ENCODE results near the gene SDK1. TPM values are rescaled to one million over a fixed set of nuclear protein-coding genes. Genes with fewer than 3 reads are reported as not detected.

SDK1 gene
- total RNA-seq, 1 donor from 2014 or later: 2.5 TPM

DNA sequence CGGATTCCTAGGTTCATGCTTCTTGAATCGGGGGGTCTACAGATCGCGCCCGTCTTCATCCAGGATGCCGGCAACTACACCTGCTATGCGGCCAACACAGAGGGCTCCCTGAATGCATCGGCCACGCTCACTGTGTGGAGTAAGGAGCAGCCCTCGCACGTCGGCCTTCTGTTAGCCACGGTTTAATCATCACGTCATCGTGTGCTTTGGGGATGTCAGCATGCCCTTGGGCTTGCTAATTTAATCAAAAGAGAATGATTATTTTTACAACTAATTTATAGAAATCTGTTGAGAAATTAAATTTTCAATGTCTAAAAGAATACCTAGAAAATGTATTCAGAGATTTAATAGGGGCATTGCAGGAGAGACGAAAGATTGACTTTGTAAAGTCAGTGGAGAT, 668.2 kb downstream of the SDK1 start:
- intact Hi-C loops (cut with micrococcal nuclease): no loop called here
- ATAC-seq (no peak), DNase-seq (no peak)

DNA sequence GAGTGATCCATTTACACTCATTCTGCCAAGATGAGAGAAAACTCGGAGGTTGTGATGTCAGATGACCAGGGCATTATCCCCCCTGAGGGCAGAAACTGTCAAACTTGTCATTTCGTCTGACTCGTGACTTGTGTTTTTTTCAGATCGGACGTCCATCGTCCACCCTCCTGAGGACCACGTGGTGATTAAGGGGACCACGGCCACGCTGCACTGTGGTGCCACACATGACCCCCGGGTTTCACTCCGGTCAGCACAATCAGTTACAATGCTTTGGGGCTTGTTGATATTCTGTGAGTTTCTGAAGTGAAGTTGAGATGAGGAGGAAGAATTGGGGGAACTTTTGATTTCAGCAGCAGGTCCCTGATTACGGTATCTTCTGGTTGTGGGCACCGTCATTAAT, 670.3 kb downstream of the SDK1 start:
- no peak for ATAC-seq
- intact Hi-C loops (cut with micrococcal nuclease): no loop called here
- DNase-seq: no peak

DNA sequence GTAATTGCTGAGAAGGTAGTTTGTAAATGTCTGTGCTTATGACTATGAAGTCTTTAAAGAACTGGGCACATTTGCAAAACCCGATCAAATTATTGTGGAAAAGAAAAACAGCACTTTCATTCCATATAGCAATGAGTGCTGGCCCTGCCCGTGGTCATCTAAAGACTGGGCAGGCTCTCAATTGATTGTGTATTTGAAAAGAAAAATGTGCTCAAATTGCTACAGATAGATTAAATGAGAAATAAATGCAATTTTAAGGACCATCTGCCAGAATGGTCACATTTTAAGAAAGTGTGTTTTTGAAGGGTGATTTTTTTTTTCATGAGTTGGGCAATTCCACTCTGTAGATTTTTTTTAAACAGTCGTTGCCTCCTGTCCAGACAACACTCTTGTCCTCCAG, 672.2 kb downstream of the SDK1 start:
- intact Hi-C loops (cut with micrococcal nuclease): no loop called here
- ATAC-seq (no peak), DNase-seq (no peak)

DNA sequence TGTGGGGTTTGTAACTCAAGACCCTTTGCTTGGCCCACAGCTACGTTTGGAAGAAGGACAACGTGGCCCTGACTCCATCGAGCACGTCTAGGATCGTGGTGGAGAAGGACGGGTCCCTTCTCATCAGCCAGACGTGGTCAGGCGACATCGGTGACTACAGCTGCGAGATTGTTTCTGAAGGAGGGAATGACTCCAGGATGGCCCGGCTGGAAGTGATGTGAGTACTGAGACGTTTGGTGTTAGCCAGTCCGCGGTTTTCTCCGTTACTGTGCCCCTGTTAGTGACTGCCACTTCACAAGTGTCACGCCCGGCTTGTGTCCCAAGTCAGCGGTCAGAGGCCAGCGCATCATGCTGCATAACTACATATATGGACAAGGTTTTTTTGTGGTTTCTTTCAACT, 673.3 kb downstream of the SDK1 start:
- ATAC-seq (no peak), DNase-seq (no peak)
- intact Hi-C loops (cut with micrococcal nuclease): no loop called here

DNA sequence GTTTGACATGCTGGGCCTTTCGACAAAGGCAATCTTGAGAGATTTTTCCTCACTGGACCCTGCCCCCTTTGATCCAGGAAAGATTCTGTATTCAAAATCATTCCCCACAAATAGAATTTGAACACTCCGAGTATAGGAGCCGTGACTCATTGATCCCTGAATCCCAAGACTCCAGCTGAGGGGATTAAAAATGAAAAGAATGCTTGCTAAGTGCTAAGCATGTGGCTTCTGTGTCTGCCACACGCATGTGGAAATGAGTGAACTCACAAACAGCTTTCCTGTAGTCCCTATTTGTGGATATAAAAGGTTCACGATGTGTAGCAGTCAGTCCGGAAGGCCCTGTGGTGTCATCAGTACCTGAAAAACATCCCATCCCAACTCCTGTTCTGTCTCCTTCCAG, 674.3 kb downstream of the SDK1 start:
- DNase-seq: no peak
- intact Hi-C loops (cut with micrococcal nuclease): no loop called here
- no peak for ATAC-seq

DNA sequence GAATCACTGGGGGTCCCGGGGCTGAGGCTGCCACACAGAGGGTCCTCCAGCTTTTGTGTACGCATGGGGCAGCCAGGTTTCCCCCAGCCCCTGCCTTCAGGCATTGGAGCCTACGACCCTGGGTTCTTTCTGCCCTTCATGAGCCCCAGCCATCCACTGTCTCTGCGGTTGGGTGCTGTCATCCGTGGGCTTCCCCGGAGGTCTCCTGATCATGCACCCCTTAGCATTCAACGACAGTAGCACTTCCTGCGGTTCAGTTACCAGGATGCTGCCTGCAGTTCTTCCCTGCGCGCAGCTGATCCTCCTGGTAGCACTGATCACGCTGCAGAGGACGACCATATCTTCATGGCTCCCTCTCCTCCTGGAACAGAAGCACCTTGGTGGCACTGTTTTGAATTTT, 676.3 kb downstream of the SDK1 start:
- intact Hi-C loops (cut with micrococcal nuclease): no loop called here
- ATAC-seq: no peak
- DNase-seq: no peak

DNA sequence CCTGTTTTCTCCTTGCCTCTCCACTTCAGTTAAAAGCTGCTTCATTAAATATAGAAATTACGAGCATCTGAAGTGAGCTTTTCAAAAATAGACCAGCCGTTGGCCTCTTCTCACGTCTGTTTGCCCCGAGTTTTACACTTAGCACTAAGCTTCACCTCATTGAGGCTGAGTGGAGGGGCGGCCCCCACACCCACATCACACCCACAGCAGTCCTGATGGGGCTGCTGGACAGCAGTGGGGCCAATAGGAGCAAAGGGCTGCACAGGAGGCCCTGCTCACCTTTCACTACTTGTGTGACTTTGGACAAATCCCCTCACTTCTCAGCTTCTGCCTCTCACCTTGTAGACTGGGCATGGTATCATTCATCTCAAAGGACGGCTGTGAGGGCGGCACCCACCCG, 677.8 kb downstream of the SDK1 start:
- intact Hi-C loops (cut with micrococcal nuclease): no loop called here
- no peak for ATAC-seq
- no peak for DNase-seq

DNA sequence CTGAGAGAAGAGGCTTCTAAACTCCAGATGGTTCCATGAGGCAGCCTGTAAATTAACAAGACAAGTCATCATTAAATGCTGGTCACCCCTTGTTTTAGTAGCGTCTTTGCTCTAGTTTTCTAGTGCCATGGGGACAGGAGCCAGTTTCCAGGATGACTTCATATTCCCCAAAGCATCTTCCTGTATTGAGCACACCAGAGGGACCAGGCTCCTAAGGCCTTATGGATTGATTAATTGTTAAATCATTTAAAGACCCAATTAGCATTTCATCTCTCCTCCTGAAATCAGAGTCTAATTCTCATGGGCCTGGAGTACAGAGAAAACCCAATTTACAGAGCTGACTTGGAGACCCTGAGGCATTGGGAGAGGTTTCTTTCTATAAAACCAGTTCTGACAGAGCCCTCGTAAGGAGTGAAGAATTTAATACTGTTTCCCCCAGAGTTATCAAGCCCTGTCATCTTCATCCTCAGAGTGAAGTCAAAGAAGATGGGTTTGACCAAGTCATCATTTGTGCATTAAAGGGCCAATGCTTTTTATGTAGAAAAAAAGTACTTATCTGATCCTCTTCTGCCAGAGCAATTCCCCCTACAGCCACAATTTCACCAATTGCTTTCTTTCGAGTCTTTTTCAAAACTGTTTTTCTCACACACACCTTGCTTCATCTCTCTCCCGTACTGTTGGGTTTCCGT, 678.7 kb downstream of the SDK1 start:
- intact Hi-C loops (cut with micrococcal nuclease): no loop called here
- DNase-seq: no peak
- ATAC-seq: no peak

DNA sequence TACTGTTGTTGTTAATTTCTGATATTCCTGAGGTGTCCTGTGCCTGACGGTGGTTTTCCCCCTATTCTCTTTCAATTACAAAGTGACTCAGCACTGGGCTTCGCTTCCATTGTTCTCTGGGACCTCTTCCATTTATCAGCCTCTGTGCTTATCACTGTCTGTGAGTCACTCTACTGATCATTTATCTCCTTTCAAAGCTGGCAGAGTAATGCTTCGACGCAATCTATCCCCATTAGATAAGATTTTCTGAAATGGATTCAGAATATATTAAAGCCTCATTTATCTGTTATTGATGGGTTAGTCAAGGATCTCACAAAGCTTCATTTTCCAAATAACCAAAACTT, 679.2 kb downstream of the SDK1 start:
- intact Hi-C loops (cut with micrococcal nuclease): no loop called here
- no peak for ATAC-seq
- DNase-seq: no peak

DNA sequence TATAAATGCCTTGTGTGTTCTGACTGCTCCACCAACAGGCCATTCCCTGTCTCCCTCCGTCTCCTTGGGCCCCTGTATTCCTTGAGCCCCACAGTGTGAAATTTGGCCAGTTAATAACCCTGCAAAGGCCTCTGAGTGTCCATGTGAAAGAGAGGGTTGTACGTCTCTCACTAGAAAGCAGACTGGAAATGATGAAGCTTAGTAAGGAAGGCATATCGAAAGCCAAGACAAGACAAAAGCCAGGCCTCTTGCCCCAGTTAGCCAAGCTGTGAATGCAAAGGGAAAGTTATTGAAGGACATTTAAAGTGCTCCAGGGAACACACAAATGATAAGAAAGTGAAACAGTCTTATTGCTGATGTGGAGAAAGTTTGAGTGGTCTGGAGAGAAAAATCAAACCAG, 680.2 kb downstream of the SDK1 start:
- no peak for ATAC-seq
- DNase-seq: no peak
- intact Hi-C loops (cut with micrococcal nuclease): no loop called here

DNA sequence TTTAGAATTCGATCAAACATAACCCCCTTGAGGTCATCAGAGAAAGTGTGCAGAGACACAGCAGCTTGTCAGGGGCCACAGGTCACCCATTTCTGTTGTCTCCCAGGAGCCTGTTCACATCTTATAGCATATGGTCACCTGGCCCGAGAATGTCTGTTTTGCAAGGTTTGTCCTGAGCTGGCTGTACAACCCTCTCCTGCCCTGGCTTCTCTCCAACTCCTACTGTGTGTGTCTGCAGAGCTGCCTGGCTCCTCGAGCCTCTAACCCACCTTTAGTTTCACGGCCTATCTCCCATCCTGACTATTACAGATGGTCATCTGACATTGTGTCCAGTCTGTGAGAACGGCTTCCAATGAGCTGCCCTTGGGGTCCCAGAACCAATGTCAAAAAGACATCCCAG, 683.4 kb downstream of the SDK1 start:
- ATAC-seq: no peak
- intact Hi-C loops (cut with micrococcal nuclease): no loop called here
- no peak for DNase-seq

DNA sequence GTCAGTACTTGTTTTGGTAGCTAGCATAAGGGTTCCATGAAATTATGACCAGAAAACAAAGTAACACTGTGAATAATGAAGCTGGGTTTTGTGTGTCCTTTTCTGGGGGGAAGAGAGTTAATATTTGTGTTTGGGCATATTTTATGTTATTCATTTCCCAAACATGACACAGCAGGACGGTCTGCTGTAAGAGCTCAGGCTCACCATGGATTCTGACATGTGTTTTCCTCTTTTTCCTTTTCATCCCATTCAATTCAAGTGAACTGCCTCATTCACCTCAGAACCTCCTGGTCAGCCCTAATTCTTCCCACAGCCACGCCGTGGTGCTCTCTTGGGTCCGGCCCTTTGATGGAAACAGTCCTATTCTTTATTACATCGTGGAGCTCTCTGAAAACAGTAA, 685.9 kb downstream of the SDK1 start:
- ATAC-seq: no peak
- intact Hi-C loops (cut with micrococcal nuclease): no loop called here
- no peak for DNase-seq

DNA sequence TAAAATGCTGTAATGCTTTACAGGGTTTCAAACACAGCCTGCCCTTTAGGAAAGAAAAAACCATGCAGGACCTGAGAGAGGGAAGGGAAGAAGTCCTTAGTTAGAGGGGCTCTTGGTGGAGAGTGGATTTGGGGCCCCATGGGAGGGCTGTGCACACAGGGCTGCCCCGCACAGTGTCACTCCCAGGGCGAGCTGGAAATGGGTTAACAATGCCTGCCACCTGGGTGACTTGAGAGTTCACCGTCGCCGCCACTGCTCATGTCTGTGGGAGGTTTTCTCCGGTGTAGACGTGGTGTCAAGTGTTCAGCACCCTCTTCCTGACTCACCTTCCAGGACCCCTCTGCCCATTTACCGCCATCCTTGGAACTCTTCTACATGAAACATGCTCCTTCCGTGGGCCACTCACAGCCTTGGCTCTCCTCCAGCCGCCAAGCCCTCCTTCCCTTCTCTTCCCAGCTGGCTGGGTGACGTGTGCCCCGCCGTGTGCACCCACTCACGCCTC, 686.4 kb downstream of the SDK1 start:
- no peak for ATAC-seq
- intact Hi-C loops (cut with micrococcal nuclease): no loop called here
- DNase-seq: no peak

DNA sequence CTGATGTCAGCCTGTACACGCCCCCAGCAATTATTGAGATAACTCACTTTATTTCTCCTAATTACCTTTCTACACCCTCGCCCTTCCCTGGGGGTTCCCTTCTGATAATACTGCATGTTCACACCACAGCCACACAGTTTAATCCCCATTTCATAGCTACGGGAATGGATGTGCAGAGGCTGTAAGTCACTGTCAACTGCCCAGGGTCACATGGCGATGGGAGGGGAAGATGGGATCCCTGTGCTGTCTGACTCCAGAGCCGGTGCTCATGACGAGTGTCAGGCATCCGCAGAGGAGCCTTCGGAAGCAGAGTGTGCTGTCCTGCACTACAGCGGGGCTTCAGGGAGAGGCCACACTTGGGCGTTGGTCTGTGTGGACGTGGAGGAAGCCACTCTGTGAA, 688.7 kb downstream of the SDK1 start:
- intact Hi-C loops (cut with micrococcal nuclease): no loop called here
- ATAC-seq: no peak

DNA sequence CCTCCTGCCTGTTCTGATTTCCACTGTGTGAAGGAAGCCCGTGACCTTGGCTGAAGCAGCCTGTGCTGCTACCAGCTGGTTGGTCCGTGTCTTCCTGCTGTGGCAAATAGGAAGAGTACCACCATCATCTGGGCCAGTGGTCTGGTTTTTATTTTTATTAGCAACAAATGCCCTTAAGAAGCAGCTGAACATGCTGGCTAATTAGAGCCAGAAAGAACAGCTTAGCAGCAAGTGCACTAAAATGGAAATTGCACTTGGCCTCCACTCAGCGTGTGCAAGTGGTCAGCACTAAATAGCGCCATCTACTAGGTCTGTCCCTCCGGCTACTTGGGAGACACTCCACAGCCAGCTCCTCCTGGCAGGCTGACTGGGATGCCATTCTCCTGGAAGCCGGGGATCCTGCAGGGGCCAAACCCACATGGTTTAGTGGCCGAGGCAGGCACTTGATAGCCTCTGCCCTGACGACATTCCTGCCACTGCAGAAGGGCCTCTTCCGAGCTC, 690.7 kb downstream of the SDK1 start:
- intact Hi-C loops (cut with micrococcal nuclease): no loop called here
- DNase-seq (no peak), ATAC-seq (no peak)

More for the DNA sequence above, 688.7 kb downstream of the SDK1 start:
- no peak for DNase-seq

DNA sequence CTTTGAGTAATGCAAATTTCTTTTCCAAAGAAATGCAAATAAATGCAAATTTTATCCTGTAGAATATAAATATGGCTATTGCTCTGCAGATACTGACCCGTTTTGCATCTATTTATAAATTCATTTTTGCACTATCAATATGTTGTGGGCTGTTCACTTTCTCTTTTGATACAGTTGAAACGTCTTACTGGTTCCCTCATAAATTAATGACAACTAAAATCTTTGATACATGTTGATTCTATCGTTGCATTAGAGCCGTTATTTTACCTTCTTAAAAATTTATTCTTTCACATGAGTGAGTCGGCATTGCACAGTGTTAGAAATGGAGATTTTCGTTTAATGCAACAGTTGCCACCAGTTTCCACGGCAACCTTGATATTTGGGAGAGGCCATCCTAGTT, 691.8 kb downstream of the SDK1 start:
- DNase-seq (no peak), ATAC-seq (no peak)
- intact Hi-C loops (cut with micrococcal nuclease): no loop called here

DNA sequence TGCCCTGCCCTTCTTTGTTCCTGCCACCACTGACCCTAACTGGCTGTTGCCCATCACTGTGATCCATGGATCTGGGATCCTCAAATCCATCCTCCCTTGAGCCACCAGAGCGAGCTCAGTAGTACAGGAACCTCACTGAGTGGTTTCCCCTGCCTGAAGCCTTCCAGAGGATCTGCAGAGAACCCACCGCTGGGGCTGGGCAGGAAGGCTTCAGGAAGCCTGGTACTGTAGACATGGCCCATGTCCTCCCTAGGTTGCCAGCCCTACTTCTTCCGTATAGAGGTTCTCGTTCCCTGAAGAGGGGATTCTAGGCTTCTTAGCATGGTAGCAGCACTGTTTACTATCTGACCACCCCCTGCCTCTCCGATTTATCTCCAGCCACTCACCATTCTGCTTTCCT, 693.7 kb downstream of the SDK1 start:
- intact Hi-C loops (cut with micrococcal nuclease): no loop called here
- DNase-seq (no peak), ATAC-seq (no peak)

DNA sequence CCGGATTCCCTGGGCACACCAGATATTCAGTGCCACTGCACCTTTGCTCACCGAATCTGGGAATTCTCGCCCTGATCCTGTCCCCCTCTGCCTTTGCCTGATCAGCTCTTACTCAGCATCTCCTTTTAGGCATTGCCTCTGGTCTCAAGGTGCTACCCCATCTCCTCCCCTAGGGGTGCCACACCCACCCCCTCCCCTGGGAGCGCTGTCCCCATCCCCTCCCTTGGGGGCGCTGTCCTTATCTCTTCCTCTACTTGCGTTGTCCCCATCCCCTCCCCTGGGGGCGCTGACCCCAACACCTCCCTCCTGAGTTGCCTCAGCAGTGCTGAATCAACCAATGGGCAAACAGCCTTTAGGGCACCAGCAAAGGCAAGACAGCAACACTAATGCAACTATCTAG, 694.1 kb downstream of the SDK1 start:
- DNase-seq (no peak), ATAC-seq (no peak)
- intact Hi-C loops (cut with micrococcal nuclease): no loop called here

DNA sequence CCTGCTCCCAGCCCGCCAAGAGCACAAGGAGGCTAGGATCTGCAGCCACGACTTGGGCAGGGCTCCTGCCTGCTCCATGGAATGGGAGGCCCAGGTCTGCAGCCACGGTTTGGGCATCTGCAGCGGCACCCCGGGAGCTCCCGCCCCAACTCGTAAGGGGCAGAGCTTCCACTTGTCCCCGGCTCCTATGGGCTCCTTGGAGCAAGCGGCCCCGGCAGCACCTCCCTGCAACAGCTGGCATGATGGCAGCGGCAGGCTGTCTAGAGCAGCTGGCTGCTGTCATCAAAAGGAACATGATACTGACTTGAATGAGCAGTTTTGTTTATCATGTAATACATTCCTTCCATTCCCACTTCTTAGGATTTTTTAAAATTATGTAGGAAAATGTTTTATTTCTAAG, 697.0 kb downstream of the SDK1 start:
- intact Hi-C loops (cut with micrococcal nuclease): no loop called here
- no peak for ATAC-seq
- no peak for DNase-seq

DNA sequence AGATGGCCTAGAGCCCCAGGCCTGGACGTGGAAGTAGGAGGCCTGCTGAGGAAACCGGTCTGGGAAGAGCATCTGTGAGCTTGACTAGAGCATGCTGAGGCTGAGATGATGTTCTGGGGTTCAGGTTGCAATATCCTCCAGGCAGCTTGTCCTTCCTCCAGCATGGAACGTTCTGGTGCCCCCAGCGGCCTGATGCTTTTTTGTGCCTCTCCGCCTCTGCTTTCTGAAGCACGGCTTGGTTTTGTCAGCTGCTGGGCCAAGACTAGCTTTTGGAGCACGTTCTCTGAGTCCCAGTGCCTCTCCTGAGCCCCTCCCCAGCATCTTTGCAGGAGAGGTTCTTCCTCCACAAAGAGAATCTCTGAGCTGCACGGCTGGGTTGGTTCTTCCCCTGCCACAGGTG, 699.1 kb downstream of the SDK1 start:
- intact Hi-C loops (cut with micrococcal nuclease): no loop called here
- no peak for DNase-seq
- ATAC-seq: no peak

DNA sequence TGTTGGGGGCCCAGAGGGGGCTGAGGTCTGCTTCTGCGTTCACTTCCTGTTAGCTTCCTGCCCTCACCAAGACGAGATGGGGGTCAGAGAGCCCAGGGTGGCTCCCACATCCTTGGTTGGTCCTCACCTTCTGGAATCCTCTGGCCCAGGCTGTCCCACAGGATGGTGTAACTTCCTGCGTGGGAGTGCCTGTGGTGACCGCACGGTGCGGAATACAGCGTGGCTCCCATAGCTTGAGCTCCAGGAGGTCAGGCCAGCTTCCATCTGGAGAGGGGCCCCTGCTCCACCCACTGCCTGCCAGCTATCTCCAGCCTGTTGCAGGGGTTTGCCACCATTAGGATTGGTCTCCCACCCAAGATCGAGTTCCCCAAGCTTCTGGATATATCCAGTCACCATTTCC, 699.9 kb downstream of the SDK1 start:
- no peak for DNase-seq
- intact Hi-C loops (cut with micrococcal nuclease): no loop called here
- no peak for ATAC-seq

DNA sequence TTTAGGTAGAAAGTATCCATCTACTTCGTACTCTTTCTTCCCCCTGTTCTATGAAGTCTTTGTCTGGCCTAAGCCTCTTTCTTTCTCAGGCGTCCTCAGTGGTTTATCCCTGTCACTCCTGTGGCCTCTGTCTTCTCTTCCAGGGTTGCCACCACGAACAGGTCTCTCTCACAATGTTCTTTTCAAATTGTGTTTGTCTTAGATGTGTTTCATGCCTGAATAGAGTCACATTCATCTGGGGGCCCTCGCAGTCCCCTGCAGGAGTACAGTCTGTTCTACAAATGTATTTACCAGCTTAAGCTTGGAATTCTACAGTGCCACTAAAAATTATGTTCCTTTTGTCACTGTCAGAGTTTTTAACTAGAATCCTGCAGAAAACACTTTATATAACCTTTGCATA, 700.7 kb downstream of the SDK1 start:
- ATAC-seq (no peak), DNase-seq (no peak)
- intact Hi-C loops (cut with micrococcal nuclease): no loop called here

All from left ventricle myocardium superior (tissue), 1 donor.